PFSK-1 (cell line): ENCODE measurements around the gene AP4M1.

Experiments used
- POLR2AphosphoS5 ChIP-seq: IDR thresholded peaks from 2 replicates; pipeline ENCODE4 v1.6.1; 2012; ENCODE audit warnings: low read depth, mild to moderate bottlenecking, control low read depth, low read length, moderate library complexity
- SIN3A ChIP-seq: IDR thresholded peaks from 2 replicates; pipeline ENCODE4 v1.6.1; 2012; ENCODE audit warnings: mild to moderate bottlenecking, low read length, moderate library complexity, borderline replicate concordance; ENCODE audit not compliant: insufficient read depth

DNA sequence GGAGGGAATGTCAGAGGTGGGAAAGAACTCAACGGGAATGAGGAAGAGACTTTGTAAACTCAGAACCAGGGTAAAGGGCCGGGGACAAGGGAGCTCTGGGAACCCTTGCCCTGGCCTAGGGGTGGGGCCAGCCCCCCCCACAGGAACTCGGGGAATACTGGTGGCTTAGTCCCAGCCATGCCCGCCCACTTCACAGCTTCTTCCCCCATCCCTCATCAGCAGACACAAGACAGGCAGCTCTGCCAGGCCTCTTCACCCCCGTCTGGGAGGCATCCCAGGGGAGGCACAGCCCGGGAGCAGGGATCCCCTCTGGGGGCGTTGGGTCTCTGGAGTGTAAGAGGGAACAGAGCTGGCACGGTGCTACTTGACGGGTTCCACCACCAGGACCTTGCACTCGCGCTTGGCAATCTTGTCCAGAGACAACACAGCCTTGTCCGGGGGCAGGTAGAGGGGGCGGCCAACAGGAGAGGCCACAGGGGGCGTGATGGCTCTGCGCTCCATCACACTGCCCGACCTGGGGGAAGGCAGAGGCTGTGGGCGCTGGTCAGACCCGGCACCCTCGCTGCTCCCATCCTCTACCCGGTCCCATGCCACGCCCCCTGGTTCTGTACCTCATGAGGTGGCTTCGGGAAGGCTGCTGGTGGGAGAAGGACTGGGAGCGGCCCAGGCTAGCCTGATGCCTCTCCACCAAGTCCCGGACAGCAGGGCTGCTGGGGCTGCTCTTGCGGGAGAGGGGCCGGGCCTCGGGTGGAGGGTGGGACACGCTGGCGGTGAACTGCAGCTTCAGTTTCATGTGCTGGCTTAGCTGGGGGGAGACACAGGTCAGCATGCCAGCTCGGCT, 53.4 kb downstream of the AP4M1 start:
- TF ChIP-seq SIN3A (no peak), POLR2AphosphoS5 (no peak; the same call in 1 of the 2 replicates)
